Measurements from ENCODE around the gene ADAM10.

ADAM10 gene

DNA sequence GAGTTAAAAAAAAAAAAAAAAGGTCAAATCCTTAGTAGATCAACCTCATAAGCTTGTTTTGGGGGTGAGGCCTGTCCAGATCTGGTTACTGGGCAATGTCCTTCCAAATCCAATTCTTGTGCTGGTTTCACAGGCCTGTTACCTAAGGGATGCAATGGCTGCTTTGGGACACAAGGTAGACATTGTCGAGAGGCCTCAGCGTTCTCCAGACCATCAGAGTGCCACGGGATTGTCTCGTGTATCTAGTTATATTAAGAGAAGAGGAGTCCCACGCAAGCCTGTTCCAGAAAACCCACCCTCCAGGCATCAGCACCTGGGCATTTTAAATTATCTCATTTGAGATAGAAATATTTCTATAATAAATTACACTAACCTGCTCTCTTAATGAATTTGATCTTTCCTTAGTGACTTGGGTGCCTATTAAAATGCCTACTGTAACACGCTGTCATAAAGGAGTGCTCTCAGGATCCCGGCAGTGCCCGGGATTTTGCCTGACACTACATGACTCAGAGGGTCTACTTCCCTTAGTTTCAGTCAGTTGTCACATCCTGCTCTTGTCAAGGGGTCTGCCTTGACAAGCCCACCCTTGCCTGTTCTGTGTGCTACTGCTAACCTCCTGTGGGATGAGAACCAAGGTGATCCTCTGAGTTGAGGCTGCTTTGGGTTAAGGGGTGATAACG is 201.7 kb downstream of the ADAM10 start:
- no peak for FAIRE-seq

GRCh38 chr15:58546635-58547627 is 202.6 kb downstream of the ADAM10 start:
- no peak for FAIRE-seq

- FAIRE-seq = no peak
Observed at GRCh38 chr15:58546066-58546591, 203.4 kb downstream of the ADAM10 start.

DNA sequence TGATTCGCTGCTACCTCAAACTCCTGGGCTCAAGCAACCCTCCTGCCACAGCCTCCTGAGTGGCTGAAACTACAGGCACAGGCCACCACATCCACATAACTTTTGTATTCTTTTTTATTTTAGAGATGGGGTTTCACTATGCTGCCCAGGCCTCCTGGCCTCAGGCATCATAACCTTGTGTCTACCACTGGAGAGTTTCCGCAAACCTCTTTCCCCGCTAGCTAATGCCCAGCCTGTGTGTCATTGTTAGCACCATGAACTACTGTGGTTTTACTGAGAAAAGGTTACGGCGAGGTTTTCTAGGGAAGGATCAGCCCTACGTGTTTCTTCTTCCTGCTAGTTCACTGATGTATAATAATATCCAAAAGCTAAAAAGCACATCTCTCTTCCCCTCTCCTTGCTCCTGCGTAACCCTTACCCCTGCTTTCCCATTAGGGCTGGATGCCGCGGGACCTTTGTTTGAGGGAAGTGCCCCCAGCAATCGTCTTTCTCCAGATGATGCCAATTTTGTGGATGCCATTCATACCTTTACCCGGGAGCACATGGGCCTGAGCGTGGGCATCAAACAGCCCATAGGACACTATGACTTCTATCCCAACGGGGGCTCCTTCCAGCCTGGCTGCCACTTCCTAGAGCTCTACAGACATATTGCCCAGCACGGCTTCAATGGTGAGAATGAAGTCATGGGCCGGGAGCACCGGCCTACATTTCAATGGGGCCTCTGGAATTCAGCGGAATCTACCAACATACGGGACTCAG is 204.0 kb downstream of the ADAM10 start:
- FAIRE-seq = no peak

- FAIRE-seq = no peak
Observed at GRCh38 chr15:58544756-58545155, 204.8 kb downstream of the ADAM10 start.

DNA sequence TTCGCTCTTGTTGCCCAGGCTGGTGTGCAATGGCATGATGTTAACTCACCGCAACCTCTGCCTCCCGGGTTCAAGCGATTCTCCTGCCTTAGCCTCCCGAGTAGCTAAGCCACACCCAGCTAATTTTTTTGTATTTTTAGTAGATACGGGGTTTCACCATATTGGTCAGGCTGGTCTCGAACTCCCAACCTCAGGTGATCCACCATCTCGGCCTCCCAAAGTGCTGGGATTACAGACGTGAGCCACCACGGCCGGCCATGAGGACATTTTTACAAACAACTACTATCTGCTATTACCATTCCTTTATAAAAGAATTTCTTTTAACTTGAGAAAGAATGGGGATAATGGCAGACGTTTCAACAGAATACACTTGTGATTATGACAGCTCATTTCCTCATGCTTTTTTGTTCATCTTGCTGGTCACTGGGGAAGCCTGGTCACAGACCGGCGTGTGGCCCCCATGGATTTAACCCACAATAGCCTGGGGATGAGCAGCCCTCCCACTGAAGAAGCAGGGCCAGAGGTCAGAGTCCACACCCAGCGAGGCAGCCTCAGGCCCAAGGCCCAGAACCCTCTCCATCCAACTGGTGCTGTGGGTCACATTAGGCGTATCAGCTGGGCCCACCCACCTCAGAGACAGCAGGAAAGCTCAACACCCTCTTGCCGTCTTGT is 205.7 kb downstream of the ADAM10 start:
- no peak for FAIRE-seq

- no peak for FAIRE-seq
Observed at GRCh38 chr15:58541410-58542087, 208.0 kb downstream of the ADAM10 start.

GRCh38 chr15:58539548-58539947 is 210.0 kb downstream of the ADAM10 start:
- FAIRE-seq = no peak

DNA sequence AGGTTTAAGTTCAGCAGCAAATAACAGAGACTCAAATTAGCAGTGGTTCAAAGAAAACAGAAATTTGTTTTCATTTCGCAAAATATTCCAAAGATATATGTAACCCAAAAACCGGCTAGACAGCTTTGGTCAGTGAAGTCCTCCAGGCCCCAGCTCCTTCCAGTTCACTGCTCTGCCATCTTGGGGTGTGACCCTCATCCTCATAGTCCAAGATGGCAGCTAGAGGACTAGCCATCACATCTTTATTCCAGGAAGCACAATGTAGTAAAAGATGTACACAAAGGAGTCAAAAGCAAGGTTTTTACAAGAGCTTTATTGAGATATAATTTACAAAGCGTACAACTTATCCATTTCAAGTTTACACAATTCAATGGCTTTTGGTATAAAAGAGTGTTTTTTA is 210.6 kb downstream of the ADAM10 start:
- no peak for FAIRE-seq
